RPMI8226 (cell line): ENCODE measurements around the gene ARHGEF1.

Experiments used
- DNase-seq: peaks from one replicate; pipeline ENCODE4 v3.0.0-alpha.2; 2015

Gene ARHGEF1

GRCh38 chr19:41921577-41922576, 38.9 kb downstream of the ARHGEF1 start:
- DNase-seq = no peak

GRCh38 chr19:41922585-41922984, 39.6 kb downstream of the ARHGEF1 start:
- DNase-seq = no peak

GRCh38 chr19:41923045-41923788, 40.2 kb downstream of the ARHGEF1 start:
- no peak for DNase-seq

GRCh38 chr19:41924151-41925145, 41.5 kb downstream of the ARHGEF1 start:
- DNase-seq = no peak

GRCh38 chr19:41925208-41926003, 42.4 kb downstream of the ARHGEF1 start:
- no peak for DNase-seq

GRCh38 chr19:41926028-41926762, 43.2 kb downstream of the ARHGEF1 start:
- no peak for DNase-seq

- DNase-seq = no peak
These were observed 43.9 kb downstream of the ARHGEF1 start for GRCh38 chr19:41926763-41927496.

GRCh38 chr19:41927497-41928192, 44.7 kb downstream of the ARHGEF1 start:
- no peak for DNase-seq

- peak; percentile 53 for DNase-seq
These were observed 45.3 kb downstream of the ARHGEF1 start, which contains the start of gene ERFL for GRCh38 chr19:41928221-41928683. Gene ERFL (minus strand): TSS chr19:41928449. CDS start chr19:41912919, 15,530 bp downstream.

GRCh38 chr19:41928754-41929535, 46.0 kb downstream of the ARHGEF1 start:
- DNase-seq = peak; percentile 37

GRCh38 chr19:41929536-41930071, 46.6 kb downstream of the ARHGEF1 start:
- no peak for DNase-seq

- no peak for DNase-seq
These were observed 47.3 kb downstream of the ARHGEF1 start for GRCh38 chr19:41930322-41930722.

GRCh38 chr19:41930926-41931592, 48.1 kb downstream of the ARHGEF1 start:
- no peak for DNase-seq

- DNase-seq = no peak
These were observed 49.3 kb downstream of the ARHGEF1 start for GRCh38 chr19:41932259-41932719.

- DNase-seq = no peak
These were observed 49.8 kb downstream of the ARHGEF1 start for GRCh38 chr19:41932720-41933332.

GRCh38 chr19:41933693-41934426, 50.9 kb downstream of the ARHGEF1 start:
- peak; percentile 44 for DNase-seq
